ENCODE measurements around the gene GABRA5. TPM values are rescaled to one million over a fixed set of nuclear protein-coding genes. Genes with fewer than 3 reads are reported as not detected.

The GABRA5 gene
- total RNA-seq, 1 donor from 2014 or later = not detected

DNA sequence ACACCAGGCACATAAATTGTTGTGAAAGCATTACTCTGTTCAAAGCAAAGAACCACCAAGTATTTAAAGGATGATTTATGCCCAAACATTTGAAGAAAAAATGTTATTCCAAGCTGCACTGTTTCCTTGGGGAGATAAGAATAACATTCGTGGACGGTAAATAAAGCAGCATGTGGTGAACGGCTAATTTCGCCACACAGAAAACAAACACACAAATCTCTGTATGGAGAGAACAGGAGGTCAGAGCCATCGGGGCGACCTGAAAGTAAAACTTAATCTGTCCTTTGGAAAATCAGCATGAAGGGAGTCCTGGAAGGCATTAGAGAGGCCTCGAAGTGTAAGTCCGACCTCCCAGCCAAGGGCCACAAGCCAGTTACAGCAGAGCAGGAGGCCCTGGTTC lies 77.0 kb downstream of the GABRA5 start:
- H3K4me3 ChIP-seq (ENCODE audit: low read depth, low read length) = no peak overlapping the region
- DNase-seq (ENCODE audit: low read depth) = no peak
- no peak for FAIRE-seq
- TF ChIP-seq CTCF (IDR thresholded peaks at IDR 0.05; ENCODE audit: insufficient read depth, low read length, severe bottlenecking) = no peak
- no peaks in the 10 kb centered on the region for H3K27me3 ChIP-seq (ENCODE audit: control insufficient read depth, insufficient read depth, low read length)
- no peaks in the 10 kb centered on the region for H3K36me3 ChIP-seq (ENCODE audit: control insufficient read depth, insufficient read depth, low read length)

DNA sequence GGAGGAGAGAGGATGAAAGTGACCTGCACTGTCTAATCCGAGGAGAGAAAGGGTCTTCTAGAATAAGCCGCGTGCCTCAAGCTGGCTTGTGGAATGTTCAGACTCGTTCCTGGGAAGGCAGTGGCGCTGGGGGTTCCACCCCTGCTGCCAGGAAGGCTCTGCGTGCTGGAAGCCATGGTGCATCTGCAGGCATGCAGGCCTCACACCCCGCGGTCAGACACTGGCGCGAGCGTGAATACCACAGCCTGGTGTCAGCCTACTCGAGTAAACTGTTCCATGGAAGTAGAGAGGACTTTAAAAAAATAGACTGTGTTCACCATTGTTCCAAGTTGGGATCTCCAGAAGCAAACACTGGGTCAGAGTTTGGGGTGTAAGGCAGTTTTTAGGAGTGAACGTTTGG lies 78.2 kb downstream of the GABRA5 start:
- TF ChIP-seq CTCF (IDR thresholded peaks at IDR 0.05; ENCODE audit: insufficient read depth, low read length, severe bottlenecking) = no peak
- FAIRE-seq = no peak
- H3K4me3 ChIP-seq (ENCODE audit: low read depth, low read length) = no peak overlapping the region
- no peaks in the 10 kb centered on the region for H3K27me3 ChIP-seq (ENCODE audit: control insufficient read depth, insufficient read depth, low read length)
- DNase-seq (ENCODE audit: low read depth) = no peak
- no peaks in the 10 kb centered on the region for H3K36me3 ChIP-seq (ENCODE audit: control insufficient read depth, insufficient read depth, low read length)

- no peak for DNase-seq (ENCODE audit: low read depth)
- Histone ChIP-seq H3K4me3 (ENCODE audit: low read depth, low read length) (no peak overlapping the region), H3K36me3 (ENCODE audit: control insufficient read depth, insufficient read depth, low read length) (no peaks in the 10 kb centered on the region), H3K27me3 (ENCODE audit: control insufficient read depth, insufficient read depth, low read length) (no peaks in the 10 kb centered on the region)
- no peak for TF ChIP-seq CTCF (IDR thresholded peaks at IDR 0.05; ENCODE audit: insufficient read depth, low read length, severe bottlenecking)
- no peak for FAIRE-seq
Observed at GRCh38 chr15:26950001-26950400, 83.1 kb downstream of the GABRA5 start.

GRCh38 chr15:26954403-26954802 lies 87.5 kb downstream of the GABRA5 start:
- Histone ChIP-seq H3K4me3 (ENCODE audit: low read depth, low read length) (no peak overlapping the region), H3K27me3 (ENCODE audit: control insufficient read depth, insufficient read depth, low read length) (no peaks in the 10 kb centered on the region), H3K36me3 (ENCODE audit: control insufficient read depth, insufficient read depth, low read length) (no peaks in the 10 kb centered on the region)
- DNase-seq (ENCODE audit: low read depth) (no peak), FAIRE-seq (no peak)
- TF ChIP-seq CTCF (IDR thresholded peaks at IDR 0.05; ENCODE audit: insufficient read depth, low read length, severe bottlenecking) = no peak

GRCh38 chr15:26967719-26968269 lies 100.9 kb downstream of the GABRA5 start:
- Histone ChIP-seq H3K36me3 (ENCODE audit: control insufficient read depth, insufficient read depth, low read length) (no peaks in the 10 kb centered on the region), H3K4me3 (ENCODE audit: low read depth, low read length) (no peak overlapping the region), H3K27me3 (ENCODE audit: control insufficient read depth, insufficient read depth, low read length) (peaks cover 2% of the 10 kb centered on the region)
- no peak for FAIRE-seq
- no peak for TF ChIP-seq CTCF (IDR thresholded peaks at IDR 0.05; ENCODE audit: insufficient read depth, low read length, severe bottlenecking)
- DNase-seq (ENCODE audit: low read depth) = no peak

DNA sequence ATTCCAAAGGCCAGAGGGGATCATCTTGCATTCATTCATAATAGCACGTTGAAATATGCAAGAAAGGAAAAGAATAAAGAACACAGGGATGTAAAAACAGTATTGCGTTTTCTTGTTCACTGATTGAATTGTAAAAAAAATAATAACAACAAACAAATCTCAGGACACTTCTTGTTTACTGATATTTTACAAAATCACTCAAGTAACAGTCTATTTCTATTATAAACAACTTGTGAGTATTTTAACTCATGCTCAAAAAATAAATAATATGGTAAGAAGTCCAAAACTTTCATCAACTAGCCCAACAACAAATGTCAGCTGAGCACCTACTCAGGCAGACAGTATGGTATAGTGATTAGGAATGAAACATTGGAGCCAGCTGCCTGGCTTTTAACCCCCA lies 101.9 kb downstream of the GABRA5 start:
- DNase-seq (ENCODE audit: low read depth) = no peak
- Histone ChIP-seq H3K27me3 (ENCODE audit: control insufficient read depth, insufficient read depth, low read length) (peaks cover 2% of the 10 kb centered on the region), H3K36me3 (ENCODE audit: control insufficient read depth, insufficient read depth, low read length) (no peaks in the 10 kb centered on the region), H3K4me3 (ENCODE audit: low read depth, low read length) (no peak overlapping the region)
- FAIRE-seq = no peak
- TF ChIP-seq CTCF (IDR thresholded peaks at IDR 0.05; ENCODE audit: insufficient read depth, low read length, severe bottlenecking) = no peak

Measured in bronchial epithelial cell (primary cell).